Spleen (tissue), 7 donors: ENCODE data around the gene SMOC2.

Experiments
- CTCF ChIP-seq, 11 experiments: fragments of 200-600 bp in 7 of 11; fragments of 450-650 bp in 4 of 11; sonication (generic) in 4 of 11; IDR thresholded peaks in 8 of 11; conservative IDR thresholded peaks in 3 of 11; 1 replicate in 7 of 11; 2 replicates in 4 of 11; pipeline versions ENCODE4 v1.4.0 to v1.8.0; 2016 to 2021; ENCODE audit warnings: antibody characterized with exemption in 11 of 11, inconsistent platforms in 4 of 11, mild to moderate bottlenecking in 1 of 11
- POLR2A ChIP-seq, 3 donors: fragments of 450-650 bp; IDR thresholded peaks; one replicate each; pipeline ENCODE4 v1.5.1; 2017; ENCODE audit warnings: antibody characterized with exemption in 3 of 3, mild to moderate bottlenecking in 1 of 3
- donor health status: DM: no; HTN: no; CAD: no; lungs with moderate emphysema.
- donor health status: DM: no; HTN: no; CAD: no.
- donor health status: DM: no; HTN: no; CAD: no.

GRCh38 chr6:168427184-168427583 is 13.8 kb upstream of the SMOC2 start:
- no peak for TF ChIP-seq CTCF (IDR thresholded peaks at IDR 0.05 in 8 of 11, conservative IDR thresholded peaks at IDR 0.05 in 3 of 11)
- no peak for TF ChIP-seq POLR2A (IDR thresholded peaks at IDR 0.05)
